Caco-2 (cell line): ENCODE results near the gene SH2D2A. TPM values are rescaled to one million over a fixed set of nuclear protein-coding genes. Genes with fewer than 3 reads are reported as not detected.
A peak's percentile ranks its signal among the peaks of the same experiment; 100 is the strongest.

Experiments used
- BruUV-seq: library from RNA; stranded (reverse); fragments of 400-500 nt; replicated peaks from 2 replicates; lab custom pipeline; 2021; lab: Mats Ljungman, UMichigan
- CTCF ChIA-PET: fragments of 300-600 bp; sonication (Branson Sonifier 250); formaldehyde crosslinking; loops from one replicate; lab custom pipeline; 2022; ENCODE audit warnings: antibody characterized with exemption; lab: Charles Lee
- POLR2A ChIA-PET: fragments of 300-600 bp; sonication (Branson Sonifier 250); formaldehyde crosslinking; loops from one replicate; lab custom pipeline; 2022; ENCODE audit warnings: antibody characterized with exemption; lab: Charles Lee
- DNase-seq, 2 experiments: peaks; one replicate each; pipeline versions ENCODE4 v3.0.0 to v3.0.0-alpha.2; 2020 to 2022
- H3K27me3 ChIP-seq: replicated peaks from 2 replicates; pipeline ENCODE4 v1.6.0; 2011; ENCODE audit warnings: low read length; ENCODE audit not compliant: control insufficient read depth, insufficient read depth
- H3K36me3 ChIP-seq: 2 replicates; pipeline ENCODE4 v1.5.1; 2011; ENCODE audit warnings: low read length; ENCODE audit not compliant: control insufficient read depth, insufficient read depth
- H3K4me1 ChIP-seq: fragments of 250-450 bp; sonication (Bioruptor Pico); 2 replicates; pipeline ENCODE4 v1.5.1; 2020; ENCODE audit warnings: mild to moderate bottlenecking
- H3K4me3 ChIP-seq: 2 replicates; pipeline ENCODE4 v1.5.1; 2011; ENCODE audit warnings: low read depth, mild to moderate bottlenecking, control low read depth, low read length
- H3K9me3 ChIP-seq: fragments of 250-450 bp; sonication (Bioruptor Pico); 2 replicates; pipeline ENCODE4 v1.5.1; 2020; ENCODE audit warnings: mild to moderate bottlenecking, moderate library complexity
- H3K27ac Mint-ChIP-seq: one replicate; pipeline ENCODE4 v1.8.0; 2022; ENCODE audit warnings: mixed read lengths; ENCODE audit not compliant: unreplicated experiment
- H3K27me3 Mint-ChIP-seq: one replicate; pipeline ENCODE4 v1.8.0; 2022; ENCODE audit warnings: mixed read lengths; ENCODE audit not compliant: insufficient read depth, unreplicated experiment
- H3K36me3 Mint-ChIP-seq: one replicate; pipeline ENCODE4 v1.8.0; 2022; ENCODE audit warnings: mild to moderate bottlenecking, mixed read lengths; ENCODE audit not compliant: insufficient read depth, unreplicated experiment
- H3K4me1 Mint-ChIP-seq: one replicate; pipeline ENCODE4 v1.8.0; 2022; ENCODE audit warnings: low read depth, mixed read lengths; ENCODE audit not compliant: unreplicated experiment
- H3K4me3 Mint-ChIP-seq: one replicate; pipeline ENCODE4 v1.8.0; 2022; ENCODE audit warnings: mild to moderate bottlenecking, moderate library complexity, mixed read lengths; ENCODE audit not compliant: unreplicated experiment
- H3K9me3 Mint-ChIP-seq: one replicate; pipeline ENCODE4 v1.8.0; 2022; ENCODE audit warnings: mixed read lengths; ENCODE audit not compliant: unreplicated experiment
- intact Hi-C: fragments of 100-400 bp; cut with micrococcal nuclease; formaldehyde crosslinking; loops from one replicate; pipeline ENCODE4 v1.10.0; 2022; ENCODE audit not compliant: unreplicated experiment
- total RNA-seq: library from RNA; stranded (reverse); gene quantifications from 2 replicates; pipeline ENCODE4 v1.2.3, GENCODE V29; 2022
- TF ChIP-seq, protein P1 (sequence below), 2 experiments: fragments of 200-600 bp in 1 of 2; IDR thresholded peaks; 1 replicate in 1 of 2; 2 replicates in 1 of 2; pipeline versions ENCODE4 v1.5.1 to v1.8.0; 2011 to 2022; ENCODE audit warnings: antibody characterized with exemption in 1 of 2, control low read depth in 1 of 2, inconsistent platforms in 1 of 2, low read depth in 1 of 2, low read length in 1 of 2, mild to moderate bottlenecking in 1 of 2, moderate library complexity in 1 of 2; ENCODE audit not compliant: insufficient read depth in 1 of 2, severe bottlenecking in 1 of 2, unreplicated experiment in 1 of 2

The SH2D2A gene
- total RNA-seq, 1 experiment from 2014 or later: 5.5 TPM

DNA sequence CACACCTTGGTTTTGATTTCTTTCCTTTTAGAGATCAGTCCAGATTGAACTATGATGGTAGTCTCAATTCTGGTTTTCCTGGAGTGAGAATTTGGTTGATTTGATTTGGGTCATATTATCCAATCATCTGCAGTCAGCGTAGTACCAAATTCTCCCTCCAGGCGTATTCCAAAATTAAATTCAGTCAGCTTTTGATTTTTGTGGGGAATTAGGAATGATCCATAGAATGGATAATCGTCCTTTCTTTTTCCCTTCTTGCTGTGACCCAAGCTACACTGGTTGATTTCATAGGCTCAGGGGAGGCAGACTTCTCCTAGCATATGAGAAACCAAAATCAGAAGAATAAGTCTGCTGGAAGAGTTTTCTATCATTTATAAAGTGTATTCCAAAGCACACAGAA, 44.4 kb downstream of the SH2D2A start:
- H3K27me3 Mint-ChIP-seq: no peaks in the 10 kb centered on the region
- ChIA-PET CTCF (interaction anchor here (1.1 kb wide), 1 partner anchor 120 kb away, joined by 6 read pairs; no protein-coding TSS in a partner anchor), POLR2A (interaction anchor here (0.5 kb wide), 1 partner anchor 272 kb away, joined by 4 read pairs; the partner anchor contains the start of gene MEF2D)
- no peak overlapping the region for H3K27ac Mint-ChIP-seq
- peaks cover 52% of the 10 kb centered on the region for H3K36me3 Mint-ChIP-seq
- intact Hi-C loops: no loop called here
- DNase-seq: no peak
- H3K4me3 Mint-ChIP-seq: no peak overlapping the region
- Histone ChIP-seq H3K9me3 (no peaks in the 10 kb centered on the region), H3K27me3 (no peaks in the 10 kb centered on the region), H3K36me3 (peaks cover 4% of the 10 kb centered on the region), H3K4me1 (peaks cover 12% of the 10 kb centered on the region; the same call in 1 of the 2 replicates), H3K4me3 (no peak overlapping the region)
- H3K4me1 Mint-ChIP-seq: peaks cover 42% of the 10 kb centered on the region
- TF ChIP-seq, protein P1, sequence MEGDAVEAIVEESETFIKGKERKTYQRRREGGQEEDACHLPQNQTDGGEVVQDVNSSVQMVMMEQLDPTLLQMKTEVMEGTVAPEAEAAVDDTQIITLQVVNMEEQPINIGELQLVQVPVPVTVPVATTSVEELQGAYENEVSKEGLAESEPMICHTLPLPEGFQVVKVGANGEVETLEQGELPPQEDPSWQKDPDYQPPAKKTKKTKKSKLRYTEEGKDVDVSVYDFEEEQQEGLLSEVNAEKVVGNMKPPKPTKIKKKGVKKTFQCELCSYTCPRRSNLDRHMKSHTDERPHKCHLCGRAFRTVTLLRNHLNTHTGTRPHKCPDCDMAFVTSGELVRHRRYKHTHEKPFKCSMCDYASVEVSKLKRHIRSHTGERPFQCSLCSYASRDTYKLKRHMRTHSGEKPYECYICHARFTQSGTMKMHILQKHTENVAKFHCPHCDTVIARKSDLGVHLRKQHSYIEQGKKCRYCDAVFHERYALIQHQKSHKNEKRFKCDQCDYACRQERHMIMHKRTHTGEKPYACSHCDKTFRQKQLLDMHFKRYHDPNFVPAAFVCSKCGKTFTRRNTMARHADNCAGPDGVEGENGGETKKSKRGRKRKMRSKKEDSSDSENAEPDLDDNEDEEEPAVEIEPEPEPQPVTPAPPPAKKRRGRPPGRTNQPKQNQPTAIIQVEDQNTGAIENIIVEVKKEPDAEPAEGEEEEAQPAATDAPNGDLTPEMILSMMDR (IDR thresholded peaks at IDR 0.05; ENCODE audit: insufficient read depth in 1 of 2, low read depth in 1 of 2, low read length in 1 of 2, severe bottlenecking in 1 of 2, unreplicated experiment in 1 of 2): no peak
- no peaks in the 10 kb centered on the region for H3K9me3 Mint-ChIP-seq
- BruUV-seq: no TSS peak

DNA sequence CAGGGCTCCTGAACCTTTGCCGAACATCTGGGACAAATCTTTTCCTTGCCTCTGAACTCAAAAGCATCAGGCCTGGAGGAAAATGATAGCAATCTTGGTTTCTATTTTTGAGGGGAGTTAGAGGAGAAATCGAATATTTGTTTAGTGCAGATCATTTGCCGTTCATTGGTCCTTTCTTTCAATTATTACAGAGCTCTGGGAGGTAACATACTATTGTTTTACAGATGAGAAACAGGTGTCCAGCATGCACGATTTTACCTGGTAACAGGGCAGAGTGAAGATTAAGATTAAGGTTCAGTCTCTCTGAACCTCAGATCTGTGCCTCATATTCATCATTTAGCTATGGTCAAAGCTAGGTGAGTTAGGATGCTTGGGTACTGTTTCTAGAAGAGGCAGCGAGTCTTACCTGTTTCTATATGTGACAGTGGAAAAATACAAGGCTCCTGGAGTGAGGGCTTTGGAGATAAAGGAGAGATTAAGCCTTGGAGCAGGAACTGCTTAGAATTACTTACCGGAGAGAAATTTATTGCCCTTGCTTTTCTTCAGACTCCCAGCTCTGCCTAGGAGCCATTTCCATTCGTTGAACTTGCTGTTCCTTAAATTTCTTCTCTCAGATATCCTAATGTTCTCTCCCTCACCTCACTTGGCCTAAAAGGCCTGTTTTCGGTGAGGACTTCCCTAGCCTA, 47.9 kb downstream of the SH2D2A start:
- Mint-ChIP-seq H3K27ac (no peak overlapping the region), H3K36me3 (peaks cover 38% of the 10 kb centered on the region), H3K4me1 (peaks cover 49% of the 10 kb centered on the region), H3K27me3 (no peaks in the 10 kb centered on the region), H3K4me3 (no peak overlapping the region), H3K9me3 (no peaks in the 10 kb centered on the region)
- DNase-seq: no peak
- BruUV-seq: no TSS peak
- Histone ChIP-seq H3K4me1 (peaks cover 12% of the 10 kb centered on the region; the same call in 1 of the 2 replicates), H3K36me3 (peaks cover 4% of the 10 kb centered on the region), H3K27me3 (no peaks in the 10 kb centered on the region), H3K4me3 (peak overlapping the region; percentile 93), H3K9me3 (no peaks in the 10 kb centered on the region)
- CTCF ChIA-PET: no interaction called here
- intact Hi-C loops: no loop called here
- POLR2A ChIA-PET: interaction anchor here (1.1 kb wide), 1 partner anchor 40 kb away, joined by 9 read pairs; the partner anchor contains the start of genes ISG20L2 and METTL25B
- TF ChIP-seq, protein P1 (IDR thresholded peaks at IDR 0.05; ENCODE audit: insufficient read depth in 1 of 2, low read depth in 1 of 2, low read length in 1 of 2, severe bottlenecking in 1 of 2, unreplicated experiment in 1 of 2): no peak

DNA sequence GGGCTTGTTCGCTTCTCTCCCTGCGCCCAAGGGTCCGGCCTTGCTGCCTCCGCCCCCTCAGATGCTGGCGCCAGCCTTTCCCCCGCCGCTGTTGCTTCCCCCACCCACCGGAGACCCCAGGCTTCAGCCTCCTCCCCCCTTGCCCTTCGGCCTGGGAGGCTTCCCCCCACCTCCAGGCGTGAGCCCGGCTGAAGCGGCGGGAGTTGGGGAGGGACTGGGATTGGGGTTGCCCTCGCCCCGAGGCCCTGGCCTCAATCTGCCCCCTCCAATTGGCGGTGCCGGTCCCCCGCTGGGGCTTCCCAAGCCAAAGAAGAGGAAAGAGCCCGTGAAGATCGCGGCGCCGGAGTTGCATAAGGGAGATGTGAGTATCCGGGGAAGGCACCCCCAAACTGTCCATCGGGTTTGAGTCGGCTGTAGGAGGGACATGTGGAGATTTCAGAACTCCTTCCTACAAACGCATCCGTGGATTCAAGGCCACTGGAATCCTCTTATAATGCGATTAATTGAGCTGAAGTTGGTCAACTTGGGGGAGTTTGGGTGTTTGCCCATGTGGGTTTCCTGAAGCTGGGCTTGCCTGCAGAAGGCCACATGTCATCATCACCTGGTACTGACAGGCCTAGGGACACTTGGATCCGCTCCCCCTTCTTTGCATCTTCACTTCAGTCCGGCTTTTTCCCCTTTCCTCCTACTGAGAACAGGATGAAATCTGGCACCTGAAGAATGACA, 48.6 kb downstream of the SH2D2A start:
- peaks cover 4% of the 10 kb centered on the region for H3K36me3 ChIP-seq
- peak overlapping the region; percentile 93 for H3K4me3 ChIP-seq
- TF ChIP-seq, protein P1 (IDR thresholded peaks at IDR 0.05; ENCODE audit: insufficient read depth in 1 of 2, low read depth in 1 of 2, low read length in 1 of 2, severe bottlenecking in 1 of 2, unreplicated experiment in 1 of 2): no peak
- H3K4me1 ChIP-seq: peaks cover 12% of the 10 kb centered on the region; the same call in 1 of the 2 replicates
- intact Hi-C loops: loop anchor here (1.0 kb wide), 5 partner anchors 17 to 79 kb away; partner anchors contain the start of genes HDGF, ISG20L2, METTL25B and MRPL24
- ChIA-PET CTCF (interaction anchor here (0.6 to 1.4 kb wide), 6 partner anchors 16 to 78 kb away, joined by 3 to 13 read pairs (median 4); partner anchors contain the start of genes HDGF, ISG20L2, METTL25B and MRPL24), POLR2A (interaction anchor here (0.5 to 2.6 kb wide), 9 partner anchors 16 to 1488 kb away, joined by 3 to 28 read pairs (median 9); partner anchors contain the start of genes HDGF, ISG20L2, METTL25B and MRPL24)
- H3K27me3 ChIP-seq: no peaks in the 10 kb centered on the region
- no peak for DNase-seq
- BruUV-seq: no TSS peak
- H3K4me3 Mint-ChIP-seq: no peak overlapping the region
- H3K9me3 Mint-ChIP-seq: no peaks in the 10 kb centered on the region
- H3K36me3 Mint-ChIP-seq: peaks cover 31% of the 10 kb centered on the region
- H3K4me1 Mint-ChIP-seq: peaks cover 47% of the 10 kb centered on the region
- no peak overlapping the region for H3K27ac Mint-ChIP-seq
- no peaks in the 10 kb centered on the region for H3K27me3 Mint-ChIP-seq
- H3K9me3 ChIP-seq: no peaks in the 10 kb centered on the region
